Mesenchymal stem cell (in vitro differentiated cells and primary cell): ENCODE measurements around the gene LYSMD4.

Experiments used
- DNase-seq: peaks from one replicate; pipeline ENCODE4 v3.0.0-alpha.2; 2013
- H2AFZ ChIP-seq: one replicate; pipeline ENCODE4 v1.6.1; 2013; ENCODE audit warnings: low read depth, mild to moderate bottlenecking, control low read depth, inconsistent platforms, low read length, moderate library complexity
- H2AK5ac ChIP-seq: 2 replicates; pipeline ENCODE4 v1.6.1; 2013; ENCODE audit warnings: low read length, moderate library complexity, mild to moderate bottlenecking, inconsistent platforms; ENCODE audit not compliant: severe bottlenecking
- H2BK120ac ChIP-seq: one replicate; pipeline ENCODE4 v1.6.1; 2013; ENCODE audit warnings: low read depth, mild to moderate bottlenecking, inconsistent platforms, low read length, moderate library complexity
- H2BK12ac ChIP-seq, 2 experiments: one replicate each; pipeline ENCODE4 v1.6.1; 2013; ENCODE audit warnings: inconsistent platforms in 2 of 2, low read length in 2 of 2, mild to moderate bottlenecking in 2 of 2, moderate library complexity in 2 of 2, control low read depth in 1 of 2
- H2BK15ac ChIP-seq: one replicate; pipeline ENCODE4 v1.6.1; 2013; ENCODE audit warnings: mild to moderate bottlenecking, low read depth, inconsistent platforms; ENCODE audit not compliant: poor library complexity, severe bottlenecking
- H2BK5ac ChIP-seq: 2 replicates; pipeline ENCODE4 v1.6.1; 2013; ENCODE audit warnings: low read depth, mild to moderate bottlenecking, low read length, control low read depth, inconsistent platforms; ENCODE audit not compliant: poor library complexity, severe bottlenecking
- H3K14ac ChIP-seq, 2 experiments: one replicate each; pipeline ENCODE4 v1.6.1; 2013; ENCODE audit warnings: inconsistent platforms in 2 of 2, low read length in 2 of 2, control low read depth in 1 of 2, mild to moderate bottlenecking in 1 of 2, moderate library complexity in 1 of 2
- H3K18ac ChIP-seq, 2 experiments: one replicate each; pipeline ENCODE4 v1.6.1; 2013; ENCODE audit warnings: inconsistent platforms in 2 of 2, low read length in 2 of 2, control low read depth in 1 of 2, low read depth in 1 of 2, mild to moderate bottlenecking in 1 of 2
- H3K23ac ChIP-seq, 2 experiments: one replicate each; pipeline ENCODE4 v1.6.1; 2013; ENCODE audit warnings: inconsistent platforms in 2 of 2, low read length in 2 of 2, mild to moderate bottlenecking in 2 of 2, moderate library complexity in 2 of 2, control low read depth in 1 of 2
- H3K27ac ChIP-seq: 2 replicates; pipeline ENCODE4 v1.5.1; 2013; ENCODE audit warnings: mild to moderate bottlenecking, moderate library complexity, low read length, control low read depth, inconsistent platforms; ENCODE audit not compliant: poor library complexity, severe bottlenecking
- H3K27me3 ChIP-seq, 2 experiments: 2 replicates each; pipeline versions ENCODE4 v1.6.1 to v1.7.0; 2013; ENCODE audit warnings: low read length in 2 of 2, mild to moderate bottlenecking in 2 of 2, moderate library complexity in 2 of 2, control low read depth in 1 of 2, inconsistent platforms in 1 of 2; ENCODE audit not compliant: control insufficient read depth in 1 of 2, insufficient read depth in 1 of 2
- H3K36me3 ChIP-seq, 2 experiments: 2 replicates each; pipeline versions ENCODE4 v1.6.1 to v1.7.0; 2013; ENCODE audit warnings: low read length in 2 of 2, control low read depth in 1 of 2, inconsistent platforms in 1 of 2, low read depth in 1 of 2, mild to moderate bottlenecking in 1 of 2; ENCODE audit not compliant: insufficient read depth in 2 of 2, control insufficient read depth in 1 of 2
- H3K4ac ChIP-seq, 2 experiments: one replicate each; pipeline ENCODE4 v1.6.1; 2013; ENCODE audit warnings: inconsistent platforms in 2 of 2, low read length in 2 of 2, mild to moderate bottlenecking in 2 of 2, moderate library complexity in 2 of 2, control low read depth in 1 of 2, low read depth in 1 of 2
- H3K4me1 ChIP-seq: 2 replicates; pipeline ENCODE4 v1.6.1; 2013; ENCODE audit warnings: low read depth, low read length, control low read depth; ENCODE audit not compliant: control insufficient read depth, insufficient read depth
- H3K4me2 ChIP-seq: 2 replicates; pipeline ENCODE4 v1.6.1; 2013; ENCODE audit warnings: low read length, mild to moderate bottlenecking, inconsistent platforms; ENCODE audit not compliant: poor library complexity, severe bottlenecking
- H3K4me3 ChIP-seq, 2 experiments: 2 replicates each; pipeline versions ENCODE4 v1.5.1 to v1.7.0; 2013; ENCODE audit warnings: low read length in 2 of 2, mild to moderate bottlenecking in 2 of 2, control low read depth in 1 of 2, low read depth in 1 of 2; ENCODE audit not compliant: insufficient read depth in 1 of 2
- H3K79me1 ChIP-seq: replicated peaks from 2 replicates; pipeline ENCODE4 v1.6.1; 2013; ENCODE audit warnings: mild to moderate bottlenecking, control low read depth, low read length, inconsistent platforms; ENCODE audit not compliant: poor library complexity, severe bottlenecking
- H3K9ac ChIP-seq: 2 replicates; pipeline ENCODE4 v1.7.0; 2013; ENCODE audit warnings: mild to moderate bottlenecking, low read length, moderate library complexity
- H3K9me3 ChIP-seq: 2 replicates; pipeline ENCODE4 v1.7.0; 2013; ENCODE audit warnings: mild to moderate bottlenecking, low read length; ENCODE audit not compliant: control insufficient read depth
- H4K8ac ChIP-seq: one replicate; pipeline ENCODE4 v1.6.1; 2013; ENCODE audit warnings: inconsistent platforms, mild to moderate bottlenecking, low read length, moderate library complexity
- H4K91ac ChIP-seq: one replicate; pipeline ENCODE4 v1.6.1; 2013; ENCODE audit warnings: mild to moderate bottlenecking, low read length, inconsistent platforms
- WGBS: methylation state at CpG from one replicate; pipeline ENCODE4 v1.1.7; 2013; ENCODE audit warnings: mixed read lengths; 5-methylcytosine and 5-hydroxymethylcytosine counted together

LYSMD4 gene

DNA sequence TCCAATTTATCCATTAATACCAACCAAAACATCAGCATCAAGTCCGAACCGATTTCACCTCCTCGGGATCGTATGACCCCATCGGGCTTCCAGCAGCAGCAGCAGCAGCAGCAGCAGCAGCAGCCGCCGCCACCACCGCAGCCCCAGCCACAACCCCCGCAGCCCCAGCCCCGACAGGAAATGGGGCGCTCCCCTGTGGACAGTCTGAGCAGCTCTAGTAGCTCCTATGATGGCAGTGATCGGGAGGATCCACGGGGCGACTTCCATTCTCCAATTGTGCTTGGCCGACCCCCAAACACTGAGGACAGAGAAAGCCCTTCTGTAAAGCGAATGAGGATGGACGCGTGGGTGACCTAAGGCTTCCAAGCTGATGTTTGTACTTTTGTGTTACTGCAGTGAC is 20.8 kb downstream of the LYSMD4 start:
- Histone ChIP-seq H4K91ac (no peak overlapping the region), H2BK120ac (no peak overlapping the region), H3K9ac (no peak overlapping the region), H3K4me1 (peaks cover 8% of the 10 kb centered on the region), H3K27ac (no peak overlapping the region), H3K14ac (no peak overlapping the region), H3K4me2 (no peak overlapping the region), H3K27me3 (no peaks in the 10 kb centered on the region), H2BK5ac (no peak overlapping the region), H3K18ac (no peak overlapping the region), H3K23ac (no peak overlapping the region), H2BK12ac (no peak overlapping the region), H3K4ac (no peak overlapping the region), H3K4me3 (no peak overlapping the region), H3K36me3 (peaks cover 38 to 57% of the 10 kb centered on the region in 2 experiments), H2AK5ac (no peak overlapping the region), H2AFZ (no peak overlapping the region), H4K8ac (no peak overlapping the region), H3K79me1 (peaks cover 9% of the 10 kb centered on the region), H3K9me3 (no peaks in the 10 kb centered on the region), H2BK15ac (peak overlapping the region; percentile 16)
- no peak for DNase-seq
- 93% methylated on average over 18 of the region's 18 CpGs for WGBS

GRCh38 chr15:99711625-99712024 is 21.6 kb downstream of the LYSMD4 start:
- H3K14ac ChIP-seq, result peak overlapping the region in 1 of 2 experiments; percentile 58
- peaks cover 34 to 57% of the 10 kb centered on the region in 2 experiments for H3K36me3 ChIP-seq
- no peak overlapping the region for H4K8ac ChIP-seq
- no peak overlapping the region for H3K4me2 ChIP-seq
- H2BK5ac ChIP-seq, result no peak overlapping the region
- no peak overlapping the region for H2AFZ ChIP-seq
- H3K9ac ChIP-seq, result no peak overlapping the region
- H3K23ac ChIP-seq, result no peak overlapping the region
- H3K9me3 ChIP-seq, result no peaks in the 10 kb centered on the region
- H2BK12ac ChIP-seq, result no peak overlapping the region
- no peak overlapping the region for H2AK5ac ChIP-seq
- peaks cover 8% of the 10 kb centered on the region for H3K4me1 ChIP-seq
- 93% methylated on average over 5 of the region's 5 CpGs for WGBS
- H3K4me3 ChIP-seq, result no peak overlapping the region
- H3K27ac ChIP-seq, result no peak overlapping the region
- no peak overlapping the region for H3K18ac ChIP-seq
- no peak overlapping the region for H2BK15ac ChIP-seq
- peaks cover 7% of the 10 kb centered on the region for H3K79me1 ChIP-seq
- no peaks in the 10 kb centered on the region for H3K27me3 ChIP-seq
- no peak overlapping the region for H3K4ac ChIP-seq
- no peak overlapping the region for H2BK120ac ChIP-seq
- no peak for DNase-seq
- no peak overlapping the region for H4K91ac ChIP-seq

DNA sequence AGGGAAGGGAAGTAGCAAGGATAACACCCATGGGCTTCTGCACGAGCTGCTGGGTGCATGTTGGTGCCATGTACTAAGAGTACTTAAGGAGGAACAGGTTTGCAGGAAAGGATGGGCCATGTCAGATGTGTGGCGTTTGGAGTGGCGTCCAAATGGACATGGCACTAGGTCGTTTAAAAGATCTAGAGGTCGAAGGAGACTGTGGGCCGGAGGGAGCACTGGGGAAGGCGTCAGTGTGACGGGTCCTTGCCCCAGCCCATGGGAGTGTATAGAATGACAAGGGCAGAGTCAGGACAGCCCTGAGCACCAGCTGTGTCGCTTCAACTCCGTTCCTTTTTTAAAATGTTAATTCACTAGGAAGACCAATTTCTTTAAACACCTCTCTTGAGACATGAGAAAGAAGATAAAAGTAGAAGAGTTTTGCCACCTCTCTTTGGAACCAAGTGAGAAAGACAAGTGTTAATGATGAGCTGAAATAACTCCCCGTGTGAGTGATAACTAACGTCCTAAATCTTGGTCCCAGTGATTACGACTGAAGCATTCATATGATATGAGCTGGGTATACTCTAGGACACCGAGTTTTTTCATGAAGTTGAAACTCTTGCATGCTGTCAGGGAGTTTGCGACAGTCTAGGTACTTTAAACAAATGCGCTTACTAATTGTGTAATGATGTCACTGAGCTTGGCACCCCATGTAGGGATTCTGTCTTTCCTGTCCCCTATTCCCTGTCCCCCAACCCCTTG is 23.8 kb downstream of the LYSMD4 start:
- H3K9me3 ChIP-seq, result no peaks in the 10 kb centered on the region
- H3K27ac ChIP-seq, result no peak overlapping the region
- H2AFZ ChIP-seq, result no peak overlapping the region
- 92% methylated on average over 12 of the region's 16 CpGs for WGBS
- peaks cover 5% of the 10 kb centered on the region for H3K79me1 ChIP-seq
- peaks cover 8% of the 10 kb centered on the region for H3K4me1 ChIP-seq
- H3K36me3 ChIP-seq, result peaks cover 27 to 43% of the 10 kb centered on the region in 2 experiments
- peak overlapping the region in 1 of 2 experiments; percentile 41 for H3K18ac ChIP-seq
- peak overlapping the region in 1 of 2 experiments; percentile 56 for H3K4ac ChIP-seq
- H2BK15ac ChIP-seq, result peak overlapping the region; percentile 56
- H2AK5ac ChIP-seq, result no peak overlapping the region
- H3K27me3 ChIP-seq, result no peaks in the 10 kb centered on the region
- H3K23ac ChIP-seq, result no peak overlapping the region
- peak overlapping the region; percentile 52 for H4K91ac ChIP-seq
- H3K4me2 ChIP-seq, result no peak overlapping the region
- peak overlapping the region; percentile 17 to 49 for H2BK12ac ChIP-seq
- H3K9ac ChIP-seq, result peak overlapping the region; percentile 21
- no peak for DNase-seq
- no peak overlapping the region for H2BK5ac ChIP-seq
- no peak overlapping the region for H3K14ac ChIP-seq
- no peak overlapping the region for H2BK120ac ChIP-seq
- H4K8ac ChIP-seq, result no peak overlapping the region
- H3K4me3 ChIP-seq, result peak overlapping the region in 1 of 2 experiments; percentile 55

DNA sequence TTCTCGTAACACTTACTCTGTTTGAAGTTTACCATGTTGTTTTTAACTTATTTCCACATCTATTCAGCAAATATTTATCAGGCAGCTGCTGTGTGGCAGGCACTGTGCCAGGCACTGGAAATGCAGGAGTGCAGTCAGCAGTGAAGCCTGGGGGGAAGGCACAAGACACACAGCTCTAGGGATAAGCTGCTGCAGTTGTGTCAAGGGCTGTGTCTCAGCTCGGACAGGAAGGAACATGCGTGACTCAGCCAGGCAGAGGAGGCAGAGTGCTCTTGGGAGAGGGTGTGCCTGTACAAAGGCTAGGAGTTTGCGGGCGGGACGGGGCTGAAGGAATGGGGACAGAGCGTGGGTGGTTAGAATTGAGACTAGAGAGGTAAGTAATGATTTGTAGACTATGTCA is 24.7 kb downstream of the LYSMD4 start:
- DNase-seq, result peak; percentile 96
- no peak overlapping the region for H4K8ac ChIP-seq
- peak overlapping the region; percentile 75 for H3K9ac ChIP-seq
- H3K23ac ChIP-seq, result no peak overlapping the region
- H3K4ac ChIP-seq, result no peak overlapping the region
- H4K91ac ChIP-seq, result no peak overlapping the region
- H3K27me3 ChIP-seq, result no peaks in the 10 kb centered on the region
- H2BK120ac ChIP-seq, result no peak overlapping the region
- no peak overlapping the region for H2BK12ac ChIP-seq
- no peak overlapping the region for H3K14ac ChIP-seq
- H3K36me3 ChIP-seq, result peaks cover 27 to 35% of the 10 kb centered on the region in 2 experiments
- no peak overlapping the region for H2AFZ ChIP-seq
- no peak overlapping the region for H2BK5ac ChIP-seq
- H3K4me2 ChIP-seq, result peak overlapping the region; percentile 6
- H3K4me3 ChIP-seq, result peak overlapping the region in 1 of 2 experiments; percentile 55
- H3K18ac ChIP-seq, result no peak overlapping the region
- no peak overlapping the region for H2AK5ac ChIP-seq
- H3K9me3 ChIP-seq, result no peaks in the 10 kb centered on the region
- peaks cover 8% of the 10 kb centered on the region for H3K4me1 ChIP-seq
- H2BK15ac ChIP-seq, result no peak overlapping the region
- peaks cover 5% of the 10 kb centered on the region for H3K79me1 ChIP-seq
- H3K27ac ChIP-seq, result no peak overlapping the region
- WGBS, result 6% methylated on average over 7 of the region's 7 CpGs
